H1 (cell line): ENCODE measurements around the gene SOCS3. TPM values are rescaled to one million over a fixed set of nuclear protein-coding genes. Genes with fewer than 3 reads are reported as not detected.

Experiments used
- CTCF ChIA-PET: fragments of 300-600 bp; sonication (Branson Sonifier 250); formaldehyde crosslinking; loops from one replicate; lab custom pipeline; 2021; ENCODE audit not compliant: partially characterized antibody; lab: Charles Lee
- POLR2A ChIA-PET: fragments of 300-600 bp; sonication (Branson Sonifier 250); formaldehyde crosslinking; loops from one replicate; lab custom pipeline; 2021; ENCODE audit warnings: inconsistent platforms; ENCODE audit not compliant: partially characterized antibody; lab: Charles Lee
- DNase-seq, 2 experiments: peaks; one replicate each; pipeline versions ENCODE4 v3.0.0 to v3.0.0-alpha.2; 2010 to 2022; ENCODE audit warnings: low spot score in 2 of 2, low read depth in 1 of 2, mixed read lengths in 1 of 2
- FAIRE-seq: peaks from 2 replicates; lab custom pipeline; 2011; peaks lifted over from hg19 to GRCh38; lab: Jason Lieb, UNC
- H2AFZ ChIP-seq: 2 replicates; pipeline ENCODE4 v1.8.1; 2012; ENCODE audit warnings: low read length, inconsistent platforms
- H2AK5ac ChIP-seq: 2 replicates; pipeline ENCODE4 v1.6.1; 2013; ENCODE audit warnings: low read depth, low read length
- H2BK120ac ChIP-seq: replicated peaks from 2 replicates; pipeline ENCODE3; 2013; ENCODE audit warnings: low read depth, low read length, inconsistent platforms
- H2BK12ac ChIP-seq: 2 replicates; pipeline ENCODE4 v1.6.1; 2013; ENCODE audit warnings: low read depth, low read length
- H2BK15ac ChIP-seq: 2 replicates; pipeline ENCODE4 v1.6.1; 2013; ENCODE audit warnings: low read length
- H2BK20ac ChIP-seq: 2 replicates; pipeline ENCODE4 v1.6.1; 2013; ENCODE audit warnings: low read length
- H2BK5ac ChIP-seq: 2 replicates; pipeline ENCODE4 v1.6.1; 2013; ENCODE audit warnings: low read depth, low read length
- H3K14ac ChIP-seq: 2 replicates; pipeline ENCODE4 v1.6.1; 2013; ENCODE audit warnings: inconsistent platforms; ENCODE audit not compliant: insufficient read length
- H3K18ac ChIP-seq: 2 replicates; pipeline ENCODE4 v1.6.1; 2013; ENCODE audit warnings: low read length; ENCODE audit errors: extremely low read depth
- H3K23ac ChIP-seq: 2 replicates; pipeline ENCODE4 v1.6.1; 2013; ENCODE audit warnings: inconsistent platforms; ENCODE audit not compliant: insufficient read length
- H3K23me2 ChIP-seq: 2 replicates; pipeline ENCODE4 v1.6.1; 2013; ENCODE audit warnings: low read depth, low read length
- H3K27ac ChIP-seq: 2 replicates; pipeline ENCODE4 v1.6.1; 2011; ENCODE audit warnings: low read depth, low read length, inconsistent platforms
- H3K27me3 ChIP-seq, 4 experiments: replicated peaks in 1 of 4; 1 replicate in 1 of 4; 2 replicates in 3 of 4; pipeline versions ENCODE4 v1.6.1 to v1.8.1; 2011 to 2013; ENCODE audit warnings: low read length in 3 of 4, mild to moderate bottlenecking in 3 of 4, inconsistent platforms in 2 of 4, mixed read lengths in 2 of 4, moderate library complexity in 1 of 4; ENCODE audit not compliant: control insufficient read depth in 3 of 4, insufficient read depth in 3 of 4; ENCODE audit errors: extremely low read depth in 1 of 4
- H3K36me3 ChIP-seq, 4 experiments: 2 replicates each; pipeline versions ENCODE4 v1.6.1 to v1.8.1; 2011 to 2013; ENCODE audit warnings: mild to moderate bottlenecking in 4 of 4, low read length in 3 of 4, moderate library complexity in 2 of 4, control low read depth in 1 of 4, inconsistent platforms in 1 of 4; ENCODE audit not compliant: insufficient read depth in 4 of 4, control insufficient read depth in 2 of 4
- H3K4ac ChIP-seq: replicated peaks from 2 replicates; pipeline ENCODE3; 2013; ENCODE audit warnings: low read length, low read depth, mixed read lengths, inconsistent platforms; ENCODE audit not compliant: insufficient read length
- H3K4me1 ChIP-seq, 4 experiments: replicated peaks in 1 of 4; 1 replicate in 1 of 4; 2 replicates in 3 of 4; pipeline versions ENCODE4 v1.6.1 to v1.8.1; 2011 to 2013; ENCODE audit warnings: low read length in 3 of 4, inconsistent platforms in 2 of 4, mixed read lengths in 1 of 4; ENCODE audit not compliant: insufficient read depth in 4 of 4, control insufficient read depth in 3 of 4
- H3K4me2 ChIP-seq, 2 experiments: 2 replicates each; pipeline versions ENCODE4 v1.6.1 to v1.8.1; 2011 to 2013; ENCODE audit warnings: low read depth in 2 of 2, low read length in 2 of 2, control low read depth in 1 of 2, inconsistent platforms in 1 of 2, mild to moderate bottlenecking in 1 of 2; ENCODE audit not compliant: insufficient read depth in 1 of 2
- H3K4me3 ChIP-seq, 4 experiments: fragments of 200-600, 300-600 bp in 1 of 4; sonication (generic), shearing (Covaris generic), sonication (Bioruptor Twin) in 1 of 4; 2 replicates each; pipeline versions ENCODE4 v1.5.1 to v1.8.1; 2011 to 2016; ENCODE audit warnings: low read length in 4 of 4, low read depth in 3 of 4, control low read depth in 2 of 4, inconsistent platforms in 2 of 4, mild to moderate bottlenecking in 2 of 4, mixed read lengths in 1 of 4, moderate library complexity in 1 of 4; ENCODE audit not compliant: insufficient read depth in 2 of 4; ENCODE audit errors: extremely low read depth in 1 of 4
- H3K56ac ChIP-seq: replicated peaks from 2 replicates; pipeline ENCODE3; 2013; ENCODE audit warnings: low read depth, mild to moderate bottlenecking, mixed read lengths, low read length, inconsistent platforms; ENCODE audit not compliant: insufficient read length
- H3K79me1 ChIP-seq: 2 replicates; pipeline ENCODE4 v1.6.1; 2013; ENCODE audit warnings: low read depth, low read length, control low read depth
- H3K79me2 ChIP-seq, 2 experiments: 2 replicates each; pipeline versions ENCODE4 v1.6.1 to v1.8.1; 2012 to 2013; ENCODE audit warnings: low read length in 2 of 2, mild to moderate bottlenecking in 2 of 2, inconsistent platforms in 1 of 2; ENCODE audit not compliant: insufficient read depth in 2 of 2, control insufficient read depth in 1 of 2
- H3K9ac ChIP-seq, 4 experiments: replicated peaks in 1 of 4; 1 replicate in 1 of 4; 2 replicates in 3 of 4; pipeline versions ENCODE4 v1.6.1 to v1.8.1; 2011 to 2013; ENCODE audit warnings: low read depth in 3 of 4, low read length in 3 of 4, control low read depth in 2 of 4, mild to moderate bottlenecking in 2 of 4, moderate library complexity in 2 of 4, inconsistent platforms in 1 of 4; ENCODE audit errors: extremely low read depth in 1 of 4
- H3K9me3 ChIP-seq, 2 experiments: 2 replicates each; pipeline versions ENCODE4 v1.6.1 to v1.8.1; 2012 to 2013; ENCODE audit warnings: mild to moderate bottlenecking in 2 of 2, moderate library complexity in 2 of 2, control low read depth in 1 of 2, inconsistent platforms in 1 of 2, low read depth in 1 of 2, low read length in 1 of 2, mixed read lengths in 1 of 2; ENCODE audit not compliant: insufficient read depth in 2 of 2
- H4K20me1 ChIP-seq, 2 experiments: replicated peaks in 1 of 2; 2 replicates each; pipeline versions ENCODE3 to v1.8.1; 2011 to 2013; ENCODE audit warnings: inconsistent platforms in 2 of 2, low read length in 2 of 2, mild to moderate bottlenecking in 1 of 2; ENCODE audit not compliant: insufficient read depth in 2 of 2, control insufficient read depth in 1 of 2
- H4K5ac ChIP-seq: 2 replicates; pipeline ENCODE4 v1.6.1; 2013; ENCODE audit warnings: low read length, low read depth, mixed read lengths, inconsistent platforms; ENCODE audit not compliant: insufficient read length
- H4K8ac ChIP-seq: 2 replicates; pipeline ENCODE4 v1.8.0; 2013; ENCODE audit warnings: mild to moderate bottlenecking, moderate library complexity, low read length, inconsistent platforms; ENCODE audit not compliant: insufficient read depth; ENCODE audit errors: extremely low read depth
- H4K91ac ChIP-seq: replicated peaks from 2 replicates; pipeline ENCODE3; 2013; ENCODE audit warnings: low read length, mixed read lengths, inconsistent platforms; ENCODE audit not compliant: insufficient read length
- BCL11A ChIP-seq, 2 experiments: IDR thresholded peaks; one replicate each; pipeline ENCODE4 v1.6.1; 2011; ENCODE audit warnings: low read depth in 2 of 2, low read length in 2 of 2, mild to moderate bottlenecking in 2 of 2
- CEBPB ChIP-seq: IDR thresholded peaks from 2 replicates; pipeline ENCODE4 v1.6.1; 2012; ENCODE audit warnings: low read depth, low read length
- EZH2 ChIP-seq: fragments of 200-600 bp; sonication (generic); IDR thresholded peaks from 2 replicates; pipeline ENCODE4 v1.7.1; 2012; ENCODE audit warnings: low read depth, mild to moderate bottlenecking, moderate library complexity, low read length, inconsistent platforms; ENCODE audit not compliant: severe bottlenecking
- FOSL1 ChIP-seq: IDR thresholded peaks from 2 replicates; pipeline ENCODE4 v1.6.1; 2011; ENCODE audit warnings: mild to moderate bottlenecking, low read depth, low read length, moderate library complexity; ENCODE audit not compliant: insufficient read depth
- HDAC6 ChIP-seq: IDR thresholded peaks from one replicate; pipeline ENCODE4 v1.7.1; 2012; ENCODE audit warnings: low read depth, mild to moderate bottlenecking, inconsistent platforms, low read length, moderate library complexity
- MAX ChIP-seq: IDR thresholded peaks from 2 replicates; pipeline ENCODE4 v1.6.1; 2012; ENCODE audit warnings: inconsistent platforms
- NRF1 ChIP-seq: IDR thresholded peaks from 2 replicates; pipeline ENCODE4 v1.6.1; 2011; ENCODE audit warnings: mild to moderate bottlenecking, low read depth, low read length, improper control_type of control experiment
- POLR2AphosphoS5 ChIP-seq: IDR thresholded peaks from 2 replicates; pipeline ENCODE4 v1.6.1; 2011; ENCODE audit warnings: low read depth, low read length
- RAD21 ChIP-seq, 2 experiments: IDR thresholded peaks in 1 of 2; conservative IDR thresholded peaks in 1 of 2; 2 replicates each; pipeline ENCODE4 v1.6.1; 2011; ENCODE audit warnings: low read depth in 2 of 2, low read length in 2 of 2, improper control_type of control experiment in 1 of 2, inconsistent platforms in 1 of 2, mild to moderate bottlenecking in 1 of 2, moderate library complexity in 1 of 2
- RXRA ChIP-seq: IDR thresholded peaks from 2 replicates; pipeline ENCODE4 v1.6.1; 2011; ENCODE audit warnings: low read depth, mild to moderate bottlenecking, low read length, moderate library complexity; ENCODE audit not compliant: insufficient read depth
- SIN3A ChIP-seq, 2 experiments: IDR thresholded peaks in 1 of 2; conservative IDR thresholded peaks in 1 of 2; 2 replicates each; pipeline ENCODE4 v1.6.1; 2011 to 2012; ENCODE audit warnings: low read length in 2 of 2, improper control_type of control experiment in 1 of 2, low read depth in 1 of 2, mild to moderate bottlenecking in 1 of 2
- SP4 ChIP-seq: IDR thresholded peaks from 2 replicates; pipeline ENCODE4 v1.6.1; 2012; ENCODE audit warnings: low read length, inconsistent platforms
- TCF12 ChIP-seq: IDR thresholded peaks from 2 replicates; pipeline ENCODE4 v1.6.1; 2011; ENCODE audit warnings: low read depth, mild to moderate bottlenecking, low read length
- WGBS, 2 experiments: shearing (Covaris generic) in 1 of 2; methylation state at CpG; one replicate each; pipeline versions ENCODE4 v1.1.6 to v1.1.7; 2013 to 2015; ENCODE audit warnings: low lambda C conversion rate in 2 of 2, mixed read lengths in 2 of 2, inconsistent platforms in 1 of 2, low coverage in 1 of 2, missing lambda C conversion rate in 1 of 2; ENCODE audit not compliant: insufficient replicate concordance in 2 of 2, insufficient coverage in 1 of 2, insufficient read length in 1 of 2; ENCODE audit errors: extremely low coverage in 1 of 2, missing lambda C conversion rate in 1 of 2; 5-methylcytosine and 5-hydroxymethylcytosine counted together
- polyA plus RNA-seq, 7 experiments: library from polyadenylated mRNA; depleted of rRNA in 3 of 7; stranded (reverse) in 5 of 7; unstranded in 2 of 7; fragments of >200 nt in 5 of 7; fragments of 200-250 nt in 2 of 7; gene quantifications; 1 replicate in 5 of 7; 2 replicates in 1 of 7; 4 replicates in 1 of 7; pipeline versions ENCODE4 v1.2.1 to v1.2.3, GENCODE V29; 2011 to 2013; ENCODE audit warnings: missing spikeins in 2 of 7, mixed read lengths in 2 of 7
- total RNA-seq: library from RNA; stranded (reverse); fragmentation: NEBNext Ultra II Directional; extraction: Animal tissue kit (Norgen Biotek cat#: 25700); gene quantifications from 2 replicates; pipeline ENCODE4 v1.2.1, GENCODE V29; 2021

The SOCS3 gene
- total and polyA plus RNA-seq, 2 of the 8 experiments (the other 6 are each of a cell fraction or from before 2014, with no cell fraction given): 10.1 to 47.9 TPM

GRCh38 chr17:78379131-78379491 is 19.2 kb upstream of the SOCS3 start:
- Histone ChIP-seq H3K79me1 (peaks cover 3% of the 10 kb centered on the region), H3K79me2 (peaks cover 44 to 54% of the 10 kb centered on the region in 2 experiments), H2BK120ac (no peak overlapping the region), H3K27ac (peak overlapping the region; percentile 73), H2BK5ac (peak overlapping the region; percentile 83; the same call in 1 of the 2 replicates), H3K23ac (no peak overlapping the region), H3K14ac (no peak overlapping the region), H4K20me1 (peaks cover 7 to 26% of the 10 kb centered on the region in 2 experiments), H3K4me3 (peak overlapping the region; percentile 90 to 96 (median 94)), H4K8ac (0 out of 2 replicates have a peak overlapping the region, but pooled peaks have one; percentile 96), H4K5ac (no peak overlapping the region), H3K36me3 (peaks cover 0 to 3% (median 0%) of the 10 kb centered on the region in 4 experiments; a peak in 1 of 8 replicates), H3K4me1 (peaks cover 22 to 34% (median 25%) of the 10 kb centered on the region in 4 experiments), H3K9ac (peak overlapping the region; percentile 76 to 95 (median 88)), H3K4ac (peak overlapping the region; percentile 65), H4K91ac (peak overlapping the region; percentile 17), H3K56ac (peak overlapping the region; percentile 28), H2AK5ac (no peak overlapping the region), H2AFZ (no peak overlapping the region), H3K23me2 (peaks cover 7% of the 10 kb centered on the region; the same call in 1 of the 2 replicates), H2BK20ac (no peak overlapping the region), H3K18ac (no peak overlapping the region), H3K27me3 (no peaks in the 10 kb centered on the region), H3K9me3 (no peaks in the 10 kb centered on the region), H2BK12ac (0 out of 2 replicates have a peak overlapping the region, but pooled peaks have one; percentile 50), H2BK15ac (no peak overlapping the region), H3K4me2 (peak overlapping the region; percentile 68 to 95)
- FAIRE-seq (no peak), DNase-seq (no peak)
- WGBS, 2 experiments: 28% methylated on average over 7 of the region's 7 CpGs; no CpG with 5 or more reads in 1 of the 2 experiments
- CTCF ChIA-PET: interaction anchor here (1.2 kb wide), 1 partner anchor 25 kb away, joined by 3 read pairs; no protein-coding TSS in a partner anchor
- no peak for TF ChIP-seq HDAC6
- TF ChIP-seq CEBPB: no peak
- no peak for TF ChIP-seq FOSL1
- no peak for TF ChIP-seq BCL11A (IDR thresholded peaks at IDR 0.05; ENCODE audit: low read depth in 2 of 2, low read length in 2 of 2)
- no peak for TF ChIP-seq TCF12
- no peak for TF ChIP-seq SP4
- no peak for TF ChIP-seq NRF1
- no peak for TF ChIP-seq SIN3A (conservative IDR thresholded peaks at IDR 0.05 in 1 of 2, IDR thresholded peaks at IDR 0.05 in 1 of 2; ENCODE audit: low read depth in 1 of 2, low read length in 2 of 2)
- TF ChIP-seq RAD21 (IDR thresholded peaks at IDR 0.05 in 1 of 2, conservative IDR thresholded peaks at IDR 0.05 in 1 of 2; ENCODE audit: low read depth in 2 of 2, low read length in 2 of 2): no peak
- no peak for TF ChIP-seq POLR2AphosphoS5
- TF ChIP-seq EZH2: no peak
- no peak for TF ChIP-seq MAX
- no peak for TF ChIP-seq RXRA
- POLR2A ChIA-PET: interaction anchor here (0.7 to 1.9 kb wide), 5 partner anchors 17 to 571 kb away, joined by 3 to 5 read pairs (median 4); no protein-coding TSS in a partner anchor
